ENCODE data around the gene EXOSC7.
"Not testable (repeated sequence)": the region's sequence is repeated elsewhere in the genome, so short reads cannot be mapped to it uniquely, and the experiment has no call there.

EXOSC7 gene

DNA sequence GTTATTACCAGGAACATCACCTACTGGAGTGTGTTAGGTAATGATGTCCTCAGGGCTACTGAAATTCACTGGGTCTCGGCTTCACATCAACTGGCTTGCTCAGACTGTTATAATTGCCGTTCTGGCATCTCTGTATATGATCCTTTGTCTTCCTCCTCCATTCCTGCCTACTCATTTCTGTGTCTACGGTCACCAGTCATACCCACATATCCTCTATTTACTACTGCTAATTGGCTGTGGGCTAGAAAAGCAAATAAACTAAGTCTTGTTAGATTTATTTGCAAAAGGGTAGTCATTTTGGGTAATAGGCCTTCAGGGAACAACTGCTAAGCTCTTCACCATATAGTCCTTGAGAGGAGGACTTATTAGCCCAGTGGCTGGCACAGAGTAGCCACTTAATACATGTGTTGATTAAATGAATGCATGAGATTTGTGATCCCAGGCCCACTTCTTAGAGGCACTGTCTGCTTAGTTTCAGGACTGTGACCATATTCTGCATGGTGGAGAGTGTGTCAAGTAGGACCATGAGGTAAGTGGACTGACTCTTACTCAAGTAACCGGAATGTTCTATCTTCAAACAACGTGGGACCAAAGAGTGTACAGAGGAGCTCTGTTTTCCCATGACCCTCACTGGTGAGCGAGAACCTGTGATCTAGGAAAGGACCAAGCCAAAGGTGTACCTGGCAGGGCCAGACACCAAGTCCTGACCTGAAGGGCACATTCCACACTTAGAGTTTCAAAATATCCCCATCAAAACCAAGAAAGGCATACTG is 13.2 kb upstream of the EXOSC7 start:
- peak; percentile 18 for DNase-seq (ENCODE audit: low read depth)

- no peak for DNase-seq (ENCODE audit: low read depth)
These were observed 12.3 kb upstream of the EXOSC7 start for GRCh38 chr3:44963571-44964325.

GRCh38 chr3:44965165-44965564 is 10.9 kb upstream of the EXOSC7 start:
- DNase-seq (ENCODE audit: low read depth), result no peak

GRCh38 chr3:44966795-44967278 is 9.2 kb upstream of the EXOSC7 start:
- peak; percentile 12 for DNase-seq (ENCODE audit: low read depth)

DNA sequence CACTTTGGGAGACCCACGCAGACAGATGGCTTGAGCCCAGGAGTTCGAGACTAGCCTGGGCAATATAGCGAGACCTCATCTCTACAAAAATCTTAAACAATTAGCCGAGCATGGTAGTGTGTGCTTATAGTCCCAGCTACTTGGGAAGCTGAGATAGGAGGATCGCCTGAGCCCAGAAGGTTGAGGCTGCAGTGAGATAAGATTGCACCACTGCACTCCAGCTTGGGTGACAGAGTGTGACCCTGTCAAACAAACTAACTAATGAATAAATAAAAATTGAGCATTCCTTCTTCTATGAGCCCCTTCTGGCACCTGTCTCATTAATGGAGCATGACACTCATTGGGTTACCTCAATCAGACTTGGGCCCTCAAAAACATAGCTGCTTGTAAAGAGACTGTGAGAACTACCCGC is 7.6 kb upstream of the EXOSC7 start:
- no peak for DNase-seq (ENCODE audit: low read depth)

DNA sequence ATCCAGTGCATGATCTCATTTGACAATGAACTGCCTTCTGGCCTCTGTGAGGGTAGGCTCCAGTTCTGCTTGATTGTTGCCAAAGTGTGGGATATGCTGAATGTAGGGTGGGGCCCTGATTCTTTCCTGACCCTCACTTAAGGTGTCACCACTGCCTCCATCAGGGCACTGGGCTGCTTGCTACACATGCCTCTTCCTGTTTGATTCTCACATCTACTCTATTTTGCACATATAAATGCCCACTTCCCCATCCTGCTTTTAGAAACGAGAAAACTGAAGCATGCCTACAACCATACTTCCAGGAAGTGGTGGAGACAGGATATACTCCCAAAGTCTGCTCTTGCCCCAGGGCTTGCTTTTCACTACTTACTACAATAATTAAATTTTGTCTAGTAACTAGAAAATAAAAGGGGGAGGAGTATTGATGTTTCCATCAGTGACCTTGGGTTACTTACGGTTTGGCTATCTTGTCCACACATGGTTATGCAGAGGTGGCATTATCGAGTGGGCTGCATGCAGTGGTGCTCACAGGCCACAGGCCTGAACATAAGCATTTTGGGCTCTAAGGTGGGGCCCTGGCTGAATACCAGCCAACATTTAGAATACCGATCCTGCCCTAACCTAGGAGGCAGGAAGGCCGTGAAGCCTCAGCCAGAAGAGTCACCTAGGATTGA is 6.8 kb upstream of the EXOSC7 start:
- DNase-seq (ENCODE audit: low read depth), result no peak

GRCh38 chr3:44969828-44970179 is 6.2 kb upstream of the EXOSC7 start:
- no peak for DNase-seq (ENCODE audit: low read depth)

GRCh38 chr3:44970926-44971490 is 5.0 kb upstream of the EXOSC7 start:
- DNase-seq (ENCODE audit: low read depth), result no peak

DNA sequence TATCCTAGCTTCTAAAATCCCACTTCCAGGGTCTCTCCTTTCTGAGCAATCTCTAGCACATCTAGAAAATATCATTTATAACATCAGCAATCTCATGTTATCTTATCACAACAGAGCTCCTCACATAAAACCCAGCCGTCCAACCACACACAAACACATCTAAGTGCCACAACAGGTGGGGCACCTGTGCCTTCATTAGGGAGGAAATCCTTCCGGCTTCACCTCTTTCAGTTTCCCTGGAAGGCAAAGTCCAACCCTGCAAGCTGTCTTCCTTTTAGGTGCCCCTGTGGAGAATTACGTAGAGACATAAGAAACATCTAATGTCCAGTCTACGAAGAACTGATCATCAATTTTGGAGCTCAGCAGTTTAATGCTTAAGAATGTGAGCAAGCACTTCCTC is 1.6 kb upstream of the EXOSC7 start:
- DNase-seq (ENCODE audit: low read depth), result no peak

GRCh38 chr3:44981220-44981619 is 5.2 kb downstream of the EXOSC7 start:
- DNase-seq (ENCODE audit: low read depth), result peak; percentile 54

GRCh38 chr3:44981751-44982150 is 5.7 kb downstream of the EXOSC7 start:
- no peak for DNase-seq (ENCODE audit: low read depth)

DNA sequence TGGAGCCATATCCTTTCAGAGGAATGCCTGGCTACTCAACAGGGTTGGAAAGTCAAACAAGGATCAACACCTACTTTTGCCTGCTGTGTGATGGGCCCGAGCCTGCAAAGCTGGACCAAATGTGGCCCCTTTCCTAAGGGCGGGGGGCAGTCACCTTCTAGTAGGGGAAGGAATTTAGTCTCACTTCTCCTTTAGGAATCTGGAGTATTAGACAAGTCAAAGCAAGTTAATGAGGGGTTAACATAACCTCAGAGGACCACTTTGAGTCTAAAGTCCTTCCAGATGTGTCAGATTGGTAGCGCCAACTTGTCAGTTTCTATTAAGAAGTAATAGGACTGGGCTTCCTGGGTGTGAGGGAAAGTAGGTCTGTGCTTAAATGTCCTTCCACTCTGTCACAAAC is 6.8 kb downstream of the EXOSC7 start:
- DNase-seq (ENCODE audit: low read depth), result no peak

- DNase-seq (ENCODE audit: low read depth), result no peak
These were observed 7.5 kb downstream of the EXOSC7 start for GRCh38 chr3:44983484-44983941.

GRCh38 chr3:44984335-44984734 is 8.3 kb downstream of the EXOSC7 start:
- no peak for DNase-seq (ENCODE audit: low read depth)

DNA sequence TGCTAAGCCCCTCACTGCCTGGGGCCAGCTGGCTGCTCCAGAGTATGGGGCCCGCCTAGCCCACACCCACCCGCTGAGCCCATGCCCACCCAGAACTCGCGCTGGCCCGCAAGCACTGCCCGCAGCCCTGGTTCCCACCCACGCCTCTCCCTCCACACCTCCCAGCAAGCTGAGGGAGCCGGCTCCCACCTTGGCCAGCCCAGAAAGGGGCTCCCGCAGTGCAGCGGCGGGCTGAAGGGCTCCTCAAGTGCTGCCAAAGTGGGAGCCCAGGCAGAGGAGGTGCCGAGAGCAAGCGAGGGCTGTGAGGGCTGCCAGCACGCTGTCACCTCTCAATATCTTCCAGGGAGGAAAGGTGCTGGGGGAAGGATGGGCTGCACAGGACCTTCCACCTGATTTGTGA is 10.3 kb downstream of the EXOSC7 start:
- not testable (repeated sequence) for DNase-seq (ENCODE audit: low read depth)

DNA sequence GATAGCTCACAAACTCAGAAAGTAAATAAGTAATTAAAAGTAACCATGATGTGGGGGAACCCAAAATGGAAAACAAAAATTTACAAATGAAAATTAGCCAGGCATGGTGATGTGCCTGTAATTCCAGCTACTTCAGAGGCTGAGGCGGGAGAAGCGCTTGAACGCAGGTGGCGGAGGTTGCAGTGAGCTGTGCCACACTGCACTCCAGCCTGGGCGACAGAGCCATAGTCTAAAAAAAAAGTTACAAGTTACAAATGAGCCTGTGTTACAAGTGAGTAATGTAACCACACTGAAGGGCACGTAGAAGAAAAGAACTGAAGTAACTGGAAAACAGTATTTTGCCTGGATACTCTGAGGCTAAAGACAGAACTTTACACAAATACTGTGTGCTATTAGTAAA is 11.3 kb downstream of the EXOSC7 start:
- peak; percentile 27 for DNase-seq (ENCODE audit: low read depth)

GRCh38 chr3:44988073-44988472 is 12.0 kb downstream of the EXOSC7 start:
- DNase-seq (ENCODE audit: low read depth), result no peak

- DNase-seq (ENCODE audit: low read depth), result no peak
These were observed 13.1 kb downstream of the EXOSC7 start for GRCh38 chr3:44989141-44989540.

DNA sequence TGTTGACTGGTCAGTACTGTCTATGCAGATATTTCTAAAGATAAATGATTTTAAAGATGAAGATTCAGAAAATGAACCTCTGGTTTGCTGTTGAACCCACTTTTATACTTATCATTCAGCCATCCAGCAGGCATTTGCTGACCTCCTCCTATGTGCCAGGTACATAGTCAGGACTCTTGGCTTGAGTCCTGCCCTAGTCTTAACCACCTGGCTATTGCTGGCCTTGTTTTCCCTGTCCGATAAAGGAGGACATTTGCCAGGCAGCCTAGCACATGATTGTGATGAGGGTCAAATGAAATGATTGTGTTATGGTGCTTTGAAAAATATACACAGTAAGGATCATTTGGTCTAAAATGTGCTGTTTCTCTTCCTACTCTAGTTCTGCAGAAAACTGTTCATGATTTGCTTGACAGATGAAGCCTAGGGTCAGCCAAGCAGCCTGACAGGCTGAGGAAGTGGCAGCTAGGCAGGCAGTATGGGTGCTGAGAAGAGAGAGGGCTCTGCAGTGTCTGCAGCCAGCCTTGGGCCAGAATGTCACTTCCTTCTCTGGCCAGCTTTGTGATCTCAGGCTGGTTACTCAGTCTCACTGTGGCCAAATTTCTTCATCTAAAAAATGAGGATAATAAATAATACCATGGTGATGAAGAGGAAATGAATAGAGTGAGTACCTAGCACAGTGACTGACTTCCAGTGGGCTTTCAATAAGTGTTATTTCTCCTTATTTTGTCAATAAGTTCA is 13.8 kb downstream of the EXOSC7 start:
- no peak for DNase-seq (ENCODE audit: low read depth)

GRCh38 chr3:44991326-44991725 is 15.3 kb downstream of the EXOSC7 start:
- DNase-seq (ENCODE audit: low read depth), result no peak

- DNase-seq (ENCODE audit: low read depth), result no peak
These were observed 16.8 kb downstream of the EXOSC7 start for GRCh38 chr3:44992555-44993470.

All from amniotic epithelial cell (primary cell).